Inflammatory macrophage treated with lipopolysaccharide for 4 hours (primary cell): ENCODE data around the gene CREB3L2.

Experiments used
- DNase-seq: peaks from one replicate; pipeline ENCODE4 v3.0.0-alpha.2; 2020

Gene CREB3L2

GRCh38 chr7:138009350-138009653 is 7.4 kb upstream of the CREB3L2 start:
- no peak for DNase-seq

GRCh38 chr7:138008588-138009349 is 6.9 kb upstream of the CREB3L2 start:
- DNase-seq: peak; percentile 57

- no peak for DNase-seq
Measured at GRCh38 chr7:138008019-138008587, 6.2 kb upstream of the CREB3L2 start.

GRCh38 chr7:138006106-138006505 is 4.2 kb upstream of the CREB3L2 start:
- no peak for DNase-seq

- DNase-seq: no peak
Measured at GRCh38 chr7:138004936-138005335, 3.0 kb upstream of the CREB3L2 start.

GRCh38 chr7:138004046-138004445 is 2.2 kb upstream of the CREB3L2 start:
- no peak for DNase-seq

- no peak for DNase-seq
Measured at GRCh38 chr7:138002828-138003189, 923 bp upstream of the CREB3L2 start.

- peak; percentile 100 for DNase-seq
Measured at GRCh38 chr7:138002096-138002827, 376 bp upstream of the CREB3L2 start.

GRCh38 chr7:138000081-138000701 is 1.7 kb downstream of the CREB3L2 start:
- peak; percentile 34 for DNase-seq

- DNase-seq: no peak
Measured at GRCh38 chr7:137999496-138000080, 2.3 kb downstream of the CREB3L2 start.

GRCh38 chr7:137998250-137998649 is 3.6 kb downstream of the CREB3L2 start:
- no peak for DNase-seq

- no peak for DNase-seq
Measured at GRCh38 chr7:137996871-137997270, 5.0 kb downstream of the CREB3L2 start.

GRCh38 chr7:137996386-137996851 is 5.5 kb downstream of the CREB3L2 start:
- peak; percentile 43 for DNase-seq

- DNase-seq: no peak
Measured at GRCh38 chr7:137994216-137994615, 7.7 kb downstream of the CREB3L2 start.

GRCh38 chr7:137993395-137993743 is 8.5 kb downstream of the CREB3L2 start:
- DNase-seq: no peak

GRCh38 chr7:137992550-137993394 is 9.1 kb downstream of the CREB3L2 start:
- DNase-seq: peak; percentile 22

- no peak for DNase-seq
Measured at GRCh38 chr7:137992104-137992549, 9.8 kb downstream of the CREB3L2 start.

GRCh38 chr7:137990251-137990941 is 11.5 kb downstream of the CREB3L2 start:
- DNase-seq: no peak

- no peak for DNase-seq
Measured at GRCh38 chr7:137989590-137989989, 12.3 kb downstream of the CREB3L2 start.

GRCh38 chr7:137989094-137989493 is 12.8 kb downstream of the CREB3L2 start:
- DNase-seq: no peak

- peak; percentile 46 for DNase-seq
Measured at GRCh38 chr7:137987968-137988367, 13.9 kb downstream of the CREB3L2 start.

GRCh38 chr7:137987563-137987962 is 14.3 kb downstream of the CREB3L2 start:
- DNase-seq: no peak
